Raji (cell line): ENCODE measurements around the gene FAM171A2.

Experiments
- POLR2A ChIP-seq: IDR thresholded peaks from 2 replicates; pipeline ENCODE4 v1.6.1; 2011; ENCODE audit warnings: low read depth, low read length, control low read depth; ENCODE audit not compliant: insufficient read depth

The FAM171A2 gene

DNA sequence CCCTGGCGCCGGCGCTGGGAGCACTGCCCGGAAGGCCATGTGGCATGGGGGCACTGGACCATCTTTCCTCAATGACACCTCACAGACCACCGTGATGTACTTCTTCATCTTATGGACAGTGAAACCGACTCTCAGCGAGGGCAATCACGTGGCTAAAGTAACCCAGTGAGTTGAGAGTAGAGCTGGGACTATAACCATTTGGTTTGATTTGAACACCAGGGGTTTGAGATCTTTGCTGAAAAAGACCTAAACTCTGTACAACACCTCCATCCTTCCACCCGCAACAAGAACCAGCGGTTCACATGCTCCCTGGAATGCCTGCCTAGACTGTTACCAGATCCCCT is 22.5 kb upstream of the FAM171A2 start:
- TF ChIP-seq POLR2A = no peak

- no peak for TF ChIP-seq POLR2A
Measured at GRCh38 chr17:44385287-44386181, 21.9 kb upstream of the FAM171A2 start.

- TF ChIP-seq POLR2A = no peak
Measured at GRCh38 chr17:44384823-44385286, 21.2 kb upstream of the FAM171A2 start.

DNA sequence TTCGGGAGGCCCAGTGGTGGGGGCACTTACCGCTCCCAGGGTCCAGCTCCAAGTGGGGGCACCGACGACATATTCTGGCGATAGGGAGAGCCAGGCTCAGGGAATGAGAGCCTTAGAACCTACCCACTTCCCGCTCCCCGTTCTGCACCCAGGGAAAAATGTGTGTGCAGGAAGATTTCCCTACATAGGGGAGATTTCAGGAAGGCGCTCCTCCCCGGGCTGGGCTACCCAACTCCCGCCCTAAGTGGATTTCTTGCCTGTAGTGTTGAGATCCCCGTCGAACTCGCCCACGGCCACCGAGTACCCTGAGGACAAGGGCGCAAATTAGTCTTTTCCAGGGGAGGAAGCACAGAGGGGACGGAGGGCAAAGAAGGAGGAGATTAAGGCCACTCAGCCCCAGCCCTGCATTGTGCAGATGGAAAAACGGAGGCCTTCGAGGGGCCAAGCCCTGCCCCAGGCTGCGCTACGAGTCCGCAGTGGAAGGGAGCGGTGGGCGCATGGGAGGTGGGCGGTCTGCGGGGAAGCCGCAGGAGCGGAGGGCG is 20.7 kb upstream of the FAM171A2 start:
- no peak for TF ChIP-seq POLR2A

GRCh38 chr17:44383861-44384260 is 20.2 kb upstream of the FAM171A2 start:
- no peak for TF ChIP-seq POLR2A

DNA sequence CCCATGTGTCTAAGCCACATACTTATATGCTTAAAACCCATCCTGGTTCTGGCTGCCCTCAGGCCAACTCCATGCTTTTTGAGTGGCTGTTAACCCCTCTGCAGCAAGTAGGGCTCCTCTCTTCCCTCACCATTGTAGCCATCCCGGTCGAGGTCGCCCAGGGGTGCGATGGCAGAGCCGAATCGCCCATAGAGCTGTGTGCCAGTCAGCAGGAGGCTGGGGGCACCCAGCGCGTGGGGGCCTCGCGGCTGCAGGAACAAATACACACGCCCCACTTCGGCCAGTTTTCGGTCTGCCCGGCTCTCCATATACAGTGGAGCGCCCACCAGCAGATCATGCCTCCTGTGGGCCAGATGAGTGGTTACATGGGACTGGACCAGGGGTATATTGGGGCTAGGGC is 19.7 kb upstream of the FAM171A2 start:
- TF ChIP-seq POLR2A = no peak

DNA sequence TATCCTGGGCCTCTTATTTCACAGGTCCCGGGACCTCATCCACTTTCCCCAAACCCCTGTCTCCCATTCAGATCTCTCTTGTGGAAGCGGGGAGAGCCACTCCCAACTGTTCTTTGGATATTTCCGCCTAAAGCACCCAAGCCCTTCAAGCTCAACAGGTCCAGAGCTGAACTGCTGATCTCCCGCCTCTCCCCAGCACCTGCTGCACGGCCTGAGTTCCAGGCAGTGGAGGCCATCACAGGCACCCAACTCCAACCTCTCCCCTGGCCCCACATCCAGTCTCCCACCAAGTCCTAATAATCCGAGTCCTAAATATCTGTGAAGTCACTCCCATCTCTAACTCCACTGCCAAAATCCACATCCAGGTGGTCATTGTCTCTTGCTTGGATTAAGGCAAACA is 19.3 kb upstream of the FAM171A2 start:
- no peak for TF ChIP-seq POLR2A

DNA sequence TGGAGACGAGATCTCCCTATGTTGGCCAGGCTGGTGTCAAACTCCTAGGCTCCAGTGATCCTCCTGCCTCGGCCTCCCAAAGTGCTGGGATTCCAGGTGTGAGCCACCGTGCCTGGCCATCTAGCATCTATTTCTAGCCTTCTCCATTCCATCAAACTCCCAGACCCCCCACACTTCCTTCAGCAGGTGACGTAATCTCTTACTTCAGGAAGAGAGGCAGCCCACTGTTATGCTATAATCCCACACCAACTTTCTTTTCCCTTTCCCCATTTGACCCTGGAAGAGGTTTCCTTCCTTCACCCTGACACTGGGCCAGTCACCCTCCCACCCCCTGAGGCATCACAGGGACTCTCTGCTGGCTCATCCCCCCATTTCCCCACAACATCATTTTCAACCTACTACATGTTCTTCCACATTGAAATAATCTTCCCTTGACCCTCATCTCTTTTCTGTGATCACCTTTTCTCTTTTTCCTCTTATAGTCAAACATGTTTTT is 18.2 kb upstream of the FAM171A2 start:
- no peak for TF ChIP-seq POLR2A

GRCh38 chr17:44380767-44381166 is 17.1 kb upstream of the FAM171A2 start:
- no peak for TF ChIP-seq POLR2A

- no peak for TF ChIP-seq POLR2A
Measured at GRCh38 chr17:44379887-44380286, 16.2 kb upstream of the FAM171A2 start.

DNA sequence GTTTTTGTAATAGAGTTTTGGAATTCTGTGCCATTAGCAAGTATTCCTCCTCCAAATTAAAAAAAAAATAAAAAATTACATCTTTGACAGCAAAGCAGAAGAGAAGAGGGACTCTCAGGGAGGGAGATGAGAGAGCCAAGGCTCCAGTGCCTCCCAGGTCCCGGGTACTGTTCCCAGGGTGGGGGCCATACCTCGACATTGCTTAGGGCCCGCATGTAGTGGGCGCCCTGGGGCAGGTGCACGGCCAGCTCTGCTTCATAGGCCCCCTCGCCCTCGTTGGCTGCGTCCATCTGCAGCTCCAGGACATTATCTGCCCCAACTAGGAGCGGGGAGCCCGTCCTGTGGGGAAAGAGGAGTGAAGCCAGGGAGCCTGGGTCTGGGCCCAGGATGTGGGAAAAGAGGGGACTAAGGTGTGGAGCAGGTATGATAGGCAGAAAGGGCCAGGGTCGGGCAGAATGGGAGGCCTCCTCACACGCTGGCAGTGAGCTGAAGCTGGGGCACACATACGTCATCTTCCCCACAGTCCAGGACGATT is 14.6 kb upstream of the FAM171A2 start:
- no peak for TF ChIP-seq POLR2A

GRCh38 chr17:44376779-44377178 is 13.1 kb upstream of the FAM171A2 start:
- TF ChIP-seq POLR2A = no peak

DNA sequence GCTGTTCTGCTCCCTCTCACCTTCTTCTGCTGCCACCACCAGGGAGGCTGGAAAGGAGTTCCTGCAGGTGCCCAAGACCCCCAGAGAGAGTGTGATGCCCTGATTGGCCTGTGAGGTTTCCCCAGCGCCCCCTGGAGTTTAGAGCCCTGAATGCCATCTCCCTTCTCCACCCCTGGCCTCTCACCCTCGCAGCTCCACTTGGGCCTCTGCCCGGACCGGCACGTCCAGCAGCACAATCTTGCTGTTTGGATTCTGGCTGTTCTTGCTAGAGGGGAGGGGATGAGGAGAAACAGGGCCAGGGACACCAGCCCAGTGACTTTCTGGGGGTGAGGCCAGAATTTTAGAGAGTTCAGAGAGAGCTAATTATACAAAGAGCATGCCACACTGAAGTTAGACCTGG is 12.5 kb upstream of the FAM171A2 start:
- TF ChIP-seq POLR2A = no peak

DNA sequence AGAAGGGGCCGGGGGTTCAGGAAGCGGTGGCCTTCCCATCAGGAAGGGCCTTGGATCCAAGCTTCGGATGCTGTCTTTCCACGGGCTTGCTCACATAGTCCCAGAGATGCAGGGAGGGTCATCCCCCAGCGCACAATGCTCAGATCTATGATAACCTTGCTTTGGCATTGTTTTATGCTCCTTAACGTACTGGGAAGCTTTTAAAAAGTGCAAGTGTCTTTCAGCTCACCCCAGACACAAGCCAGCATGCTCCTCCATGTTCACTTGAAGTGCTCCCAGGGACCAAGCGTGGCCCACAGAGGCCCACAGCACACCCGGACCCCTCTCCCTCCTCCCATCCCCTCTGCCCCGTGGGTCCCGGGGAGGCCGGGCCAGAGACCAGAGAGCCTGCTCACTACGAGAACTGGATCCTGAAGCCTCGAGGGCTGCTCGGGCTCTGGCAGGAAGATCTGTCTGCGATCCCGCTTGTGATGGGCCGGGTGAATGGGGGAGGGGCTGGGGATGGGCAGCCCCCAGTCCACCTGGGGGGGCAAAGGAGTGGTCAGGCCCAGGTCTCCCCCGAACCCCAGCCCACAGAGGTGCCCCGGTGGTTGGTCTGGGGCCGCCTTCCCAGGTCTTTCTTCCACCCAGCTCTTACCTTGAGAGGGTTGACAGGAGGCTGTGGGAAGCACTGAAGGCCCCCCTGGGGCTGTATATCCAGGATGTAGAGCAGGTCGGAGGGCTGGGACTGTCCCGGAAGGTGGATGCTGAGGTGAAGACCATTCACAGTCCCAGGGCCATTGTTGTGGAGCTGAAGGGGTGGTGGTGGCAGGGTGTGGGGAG is 11.8 kb upstream of the FAM171A2 start:
- no peak for TF ChIP-seq POLR2A

DNA sequence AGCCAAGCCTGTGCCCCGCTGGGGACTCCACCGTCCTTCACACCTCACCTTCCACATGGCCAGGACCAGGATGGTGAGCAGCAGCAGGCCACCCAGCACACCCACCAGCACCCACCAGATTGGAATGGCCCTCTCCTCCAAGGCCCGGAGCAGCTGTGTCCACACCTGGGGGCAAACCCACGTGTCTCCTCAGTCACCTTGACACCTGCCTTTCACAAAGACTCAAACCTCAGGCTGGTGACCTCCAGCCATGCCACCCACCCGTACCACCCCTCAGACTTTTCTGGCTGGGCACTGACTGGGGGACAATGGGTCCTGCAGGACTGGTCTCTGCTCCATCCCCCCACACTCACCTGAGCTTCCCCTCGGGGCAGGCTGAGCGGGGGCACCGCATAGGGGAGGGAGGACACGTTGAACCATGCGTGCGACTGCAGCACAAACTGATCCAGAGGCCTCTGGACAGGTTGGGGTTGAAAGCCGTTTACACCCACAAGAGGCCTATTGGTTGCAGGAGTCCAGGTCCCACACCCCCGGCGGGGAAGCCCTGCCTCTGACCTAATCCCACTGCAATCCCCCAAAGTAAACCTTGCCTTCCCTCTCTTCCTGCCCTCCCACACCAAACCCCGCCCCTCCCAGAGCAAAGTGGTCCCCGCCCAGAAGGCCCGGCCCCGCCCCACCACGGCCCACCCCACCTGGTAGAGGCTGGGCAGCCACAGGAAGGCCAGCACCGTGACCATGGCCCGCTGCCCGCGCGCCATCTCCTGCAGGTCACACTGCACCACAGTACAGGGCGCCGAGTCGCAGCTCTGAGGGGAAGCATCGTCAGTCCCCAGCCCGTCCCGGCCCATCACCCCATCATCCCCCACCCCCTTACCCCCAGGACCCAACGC is 10.9 kb upstream of the FAM171A2 start:
- TF ChIP-seq POLR2A = no peak

GRCh38 chr17:44372036-44372435 is 8.4 kb upstream of the FAM171A2 start:
- TF ChIP-seq POLR2A = no peak
